Globus pallidus (tissue), 1 donor: ENCODE results near the gene SLC32A1.

Experiments used
- DNase-seq: peaks from one replicate; pipeline ENCODE4 v3.0.0-alpha.2; 2015; ENCODE audit warnings: low spot score

The SLC32A1 gene

GRCh38 chr20:38725148-38725901, 1.0 kb downstream of the SLC32A1 start:
- DNase-seq: no peak

GRCh38 chr20:38725931-38726803, 1.9 kb downstream of the SLC32A1 start:
- no peak for DNase-seq

GRCh38 chr20:38726804-38727606, 2.7 kb downstream of the SLC32A1 start:
- no peak for DNase-seq

GRCh38 chr20:38727607-38728190, 3.4 kb downstream of the SLC32A1 start:
- no peak for DNase-seq

- no peak for DNase-seq
Measured at GRCh38 chr20:38728191-38728781, 4.0 kb downstream of the SLC32A1 start.

GRCh38 chr20:38728911-38729642, 4.8 kb downstream of the SLC32A1 start:
- no peak for DNase-seq

- DNase-seq: no peak
Measured at GRCh38 chr20:38729767-38730166, 5.5 kb downstream of the SLC32A1 start.

GRCh38 chr20:38730167-38730988, 6.1 kb downstream of the SLC32A1 start:
- DNase-seq: no peak

- DNase-seq: no peak
Measured at GRCh38 chr20:38730989-38731737, 6.9 kb downstream of the SLC32A1 start.

- DNase-seq: no peak
Measured at GRCh38 chr20:38731738-38732113, 7.4 kb downstream of the SLC32A1 start.

- DNase-seq: no peak
Measured at GRCh38 chr20:38732981-38733380, 8.7 kb downstream of the SLC32A1 start.

GRCh38 chr20:38735172-38735571, 10.9 kb downstream of the SLC32A1 start:
- no peak for DNase-seq

GRCh38 chr20:38737887-38738286, 13.6 kb downstream of the SLC32A1 start:
- DNase-seq: no peak

- DNase-seq: no peak
Measured at GRCh38 chr20:38745757-38746156, 21.5 kb downstream of the SLC32A1 start.

GRCh38 chr20:38747495-38748096, 23.3 kb downstream of the SLC32A1 start:
- no peak for DNase-seq

- DNase-seq: peak; percentile 86
Measured at GRCh38 chr20:38748097-38748860, 24.0 kb downstream of the SLC32A1 start, which contains the start of gene ACTR5. TSS of gene ACTR5 (plus strand) at chr20:38748460. CDS start at chr20:38748479, 19 bp downstream.

GRCh38 chr20:38748861-38749149, 24.5 kb downstream of the SLC32A1 start:
- DNase-seq: no peak

- peak; percentile 39 for DNase-seq
Measured at GRCh38 chr20:38751360-38751976, 27.2 kb downstream of the SLC32A1 start.
